GM23248 (cell line): ENCODE results near the gene TXNRD2.

Experiments used
- EZH2 ChIP-seq: fragments of 200-600 bp; sonication (generic); IDR thresholded peaks from 2 replicates; pipeline ENCODE4 v1.6.1; 2018; ENCODE audit warnings: antibody characterized with exemption, mild to moderate bottlenecking; ENCODE audit not compliant: insufficient read depth, poor library complexity, severe bottlenecking
- EZH2phosphoT487 ChIP-seq: fragments of 200-600 bp; sonication (generic); IDR thresholded peaks from 2 replicates; pipeline ENCODE4 v1.6.1; 2018; ENCODE audit warnings: antibody characterized with exemption, moderate library complexity, mild to moderate bottlenecking, low read depth; ENCODE audit not compliant: insufficient read depth

DNA sequence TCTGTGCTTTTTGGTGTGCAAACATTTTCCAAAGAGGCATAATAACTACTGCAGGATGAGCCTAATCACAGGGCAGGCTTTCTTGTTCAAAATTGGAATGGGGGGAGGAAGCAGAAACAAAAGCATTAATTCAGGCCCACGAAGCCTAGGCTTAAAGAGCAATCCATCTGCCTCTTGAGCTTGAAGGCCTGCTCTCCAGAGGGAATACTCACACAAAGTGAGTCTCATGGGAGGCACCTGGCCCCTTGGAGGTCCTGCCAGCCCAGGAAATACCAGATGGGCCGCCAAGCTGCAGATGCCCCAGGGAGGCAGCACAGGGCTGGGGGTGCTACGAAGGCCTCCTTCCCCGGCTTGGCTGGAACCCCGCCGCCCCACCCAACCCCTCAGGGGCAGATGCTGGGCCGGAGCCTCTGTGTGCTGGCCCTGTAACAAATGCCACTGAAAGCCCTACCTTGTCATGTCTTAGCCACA is 39.3 kb downstream of the TXNRD2 start:
- TF ChIP-seq EZH2 (no peak), EZH2phosphoT487 (no peak)
